DOHH2 (cell line): ENCODE results near the gene TBX6.

Source experiments
- H3F3A ChIP-seq: fragments of 200-600 bp; sonication (generic), shearing (Covaris generic); 2 replicates; pipeline ENCODE4 v1.6.0; 2016; ENCODE audit warnings: antibody characterized with exemption, mild to moderate bottlenecking; ENCODE audit not compliant: control insufficient read depth, insufficient read depth
- H3K27ac ChIP-seq: fragments of 200-600 bp; sonication (generic); 2 replicates; pipeline ENCODE4 v1.5.1; 2014; ENCODE audit warnings: low read depth, mild to moderate bottlenecking, low read length, moderate library complexity
- H3K27me3 ChIP-seq: fragments of 200-600 bp; sonication (generic); 2 replicates; pipeline ENCODE4 v1.6.1; 2014; ENCODE audit warnings: mild to moderate bottlenecking, low read length, mixed read lengths; ENCODE audit not compliant: control insufficient read depth
- H3K36me3 ChIP-seq: fragments of 200-600 bp; sonication (generic); 2 replicates; pipeline ENCODE4 v1.6.1; 2014; ENCODE audit warnings: mild to moderate bottlenecking, low read length, moderate library complexity, mixed read lengths; ENCODE audit not compliant: control insufficient read depth
- H3K4me1 ChIP-seq: fragments of 200-600 bp; sonication (generic); 2 replicates; pipeline ENCODE4 v1.6.1; 2014; ENCODE audit warnings: mild to moderate bottlenecking, low read length, mixed read lengths; ENCODE audit not compliant: control insufficient read depth
- H3K4me2 ChIP-seq: fragments of 200-600 bp; sonication (generic); 2 replicates; pipeline ENCODE4 v1.6.0; 2014; ENCODE audit warnings: mild to moderate bottlenecking, low read length, moderate library complexity
- H3K4me3 ChIP-seq: fragments of 200-600 bp; sonication (generic); 2 replicates; pipeline ENCODE4 v1.5.1; 2014; ENCODE audit warnings: mild to moderate bottlenecking, low read length, mixed read lengths
- H3K79me2 ChIP-seq: fragments of 200-600 bp; sonication (generic); 2 replicates; pipeline ENCODE4 v1.6.1; 2014; ENCODE audit warnings: mild to moderate bottlenecking, low read length, mixed read lengths; ENCODE audit not compliant: control insufficient read depth
- H3K9me2 ChIP-seq: fragments of 200-600 bp; sonication (generic); replicated peaks from 2 replicates; pipeline ENCODE4 v1.6.1; 2014; ENCODE audit warnings: mild to moderate bottlenecking, low read length, mixed read lengths; ENCODE audit not compliant: control insufficient read depth
- H3K9me3 ChIP-seq: fragments of 200-600 bp; sonication (generic); 2 replicates; pipeline ENCODE4 v1.6.1; 2014; ENCODE audit warnings: antibody characterized with exemption, low read length, mixed read lengths; ENCODE audit not compliant: control insufficient read depth, insufficient read depth
- H4K20me1 ChIP-seq: fragments of 200-600 bp; sonication (generic); 2 replicates; pipeline ENCODE4 v1.6.0; 2014; ENCODE audit warnings: low read depth, mild to moderate bottlenecking, antibody characterized with exemption, low read length, moderate library complexity; ENCODE audit not compliant: control insufficient read depth, insufficient read depth
- EZH2phosphoT487 ChIP-seq: fragments of 200-600 bp; sonication (generic); IDR thresholded peaks from 2 replicates; pipeline ENCODE4 v1.6.1; 2017; ENCODE audit warnings: borderline replicate concordance, mild to moderate bottlenecking, antibody characterized with exemption, low read length, moderate library complexity, mixed read lengths
- TF ChIP-seq, protein P1 (sequence below): fragments of 200-600 bp; sonication (generic); IDR thresholded peaks from one replicate; pipeline ENCODE4 v1.5.1; 2014; ENCODE audit warnings: antibody characterized with exemption, mild to moderate bottlenecking, low read depth, low read length; ENCODE audit not compliant: poor library complexity, severe bottlenecking

The TBX6 gene

DNA sequence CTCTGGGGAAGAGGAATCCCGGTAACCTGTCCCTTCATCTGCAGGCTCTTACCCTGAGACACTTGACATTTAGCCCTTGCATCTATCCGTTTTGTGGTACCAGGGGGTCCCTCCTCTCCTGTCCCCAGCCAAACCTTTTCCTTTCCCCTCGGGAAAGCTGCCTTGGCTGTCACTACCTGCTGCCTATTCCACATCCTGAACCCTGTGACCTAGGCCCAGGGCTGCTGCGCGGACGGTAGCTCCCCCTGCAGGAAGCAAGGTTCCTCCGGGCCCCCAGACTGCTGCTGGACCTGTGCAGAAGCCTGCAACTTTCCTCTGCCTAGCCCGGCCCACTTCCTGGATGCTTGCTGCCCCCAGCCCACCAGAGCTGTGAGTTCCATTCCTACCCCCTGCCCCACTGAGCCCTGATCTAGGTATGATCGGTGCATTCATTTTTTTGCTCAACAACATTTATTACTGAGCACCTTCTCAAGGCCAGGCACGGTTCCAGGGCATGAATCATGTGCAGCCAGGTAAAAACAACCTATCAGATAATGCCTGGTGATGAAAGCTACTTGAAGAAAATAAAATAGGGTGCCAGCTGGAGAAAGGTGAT lies 36.7 kb downstream of the TBX6 start:
- TF ChIP-seq, protein P1, sequence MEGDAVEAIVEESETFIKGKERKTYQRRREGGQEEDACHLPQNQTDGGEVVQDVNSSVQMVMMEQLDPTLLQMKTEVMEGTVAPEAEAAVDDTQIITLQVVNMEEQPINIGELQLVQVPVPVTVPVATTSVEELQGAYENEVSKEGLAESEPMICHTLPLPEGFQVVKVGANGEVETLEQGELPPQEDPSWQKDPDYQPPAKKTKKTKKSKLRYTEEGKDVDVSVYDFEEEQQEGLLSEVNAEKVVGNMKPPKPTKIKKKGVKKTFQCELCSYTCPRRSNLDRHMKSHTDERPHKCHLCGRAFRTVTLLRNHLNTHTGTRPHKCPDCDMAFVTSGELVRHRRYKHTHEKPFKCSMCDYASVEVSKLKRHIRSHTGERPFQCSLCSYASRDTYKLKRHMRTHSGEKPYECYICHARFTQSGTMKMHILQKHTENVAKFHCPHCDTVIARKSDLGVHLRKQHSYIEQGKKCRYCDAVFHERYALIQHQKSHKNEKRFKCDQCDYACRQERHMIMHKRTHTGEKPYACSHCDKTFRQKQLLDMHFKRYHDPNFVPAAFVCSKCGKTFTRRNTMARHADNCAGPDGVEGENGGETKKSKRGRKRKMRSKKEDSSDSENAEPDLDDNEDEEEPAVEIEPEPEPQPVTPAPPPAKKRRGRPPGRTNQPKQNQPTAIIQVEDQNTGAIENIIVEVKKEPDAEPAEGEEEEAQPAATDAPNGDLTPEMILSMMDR: peak; percentile 90
- TF ChIP-seq EZH2phosphoT487: no peak
- Histone ChIP-seq H3K27me3 (no peaks in the 10 kb centered on the region), H3K4me3 (peak overlapping the region; percentile 20; the same call in 1 of the 2 replicates), H3K4me2 (peak overlapping the region; percentile 51), H3K36me3 (peaks cover 6% of the 10 kb centered on the region; the same call in 1 of the 2 replicates), H3K4me1 (peaks cover 28% of the 10 kb centered on the region), H3K27ac (no peak overlapping the region), H3K79me2 (peaks cover 15% of the 10 kb centered on the region), H3K9me3 (no peaks in the 10 kb centered on the region), H4K20me1 (no peaks in the 10 kb centered on the region), H3K9me2 (no peaks in the 10 kb centered on the region), H3F3A (no peaks in the 10 kb centered on the region; the same call in 1 of the 2 replicates)

- Histone ChIP-seq H3K4me3 (peak overlapping the region; percentile 20; the same call in 1 of the 2 replicates), H3K4me1 (peaks cover 28% of the 10 kb centered on the region), H3K4me2 (peak overlapping the region; percentile 51), H3K27ac (no peak overlapping the region), H3K27me3 (no peaks in the 10 kb centered on the region), H3K9me3 (no peaks in the 10 kb centered on the region), H4K20me1 (no peaks in the 10 kb centered on the region), H3K9me2 (no peaks in the 10 kb centered on the region), H3K79me2 (peaks cover 15% of the 10 kb centered on the region), H3F3A (no peaks in the 10 kb centered on the region; the same call in 1 of the 2 replicates), H3K36me3 (peaks cover 6% of the 10 kb centered on the region; the same call in 1 of the 2 replicates)
- TF ChIP-seq EZH2phosphoT487: no peak
- TF ChIP-seq, protein P1: no peak
Measured at GRCh38 chr16:30054451-30054850, 37.3 kb downstream of the TBX6 start.

DNA sequence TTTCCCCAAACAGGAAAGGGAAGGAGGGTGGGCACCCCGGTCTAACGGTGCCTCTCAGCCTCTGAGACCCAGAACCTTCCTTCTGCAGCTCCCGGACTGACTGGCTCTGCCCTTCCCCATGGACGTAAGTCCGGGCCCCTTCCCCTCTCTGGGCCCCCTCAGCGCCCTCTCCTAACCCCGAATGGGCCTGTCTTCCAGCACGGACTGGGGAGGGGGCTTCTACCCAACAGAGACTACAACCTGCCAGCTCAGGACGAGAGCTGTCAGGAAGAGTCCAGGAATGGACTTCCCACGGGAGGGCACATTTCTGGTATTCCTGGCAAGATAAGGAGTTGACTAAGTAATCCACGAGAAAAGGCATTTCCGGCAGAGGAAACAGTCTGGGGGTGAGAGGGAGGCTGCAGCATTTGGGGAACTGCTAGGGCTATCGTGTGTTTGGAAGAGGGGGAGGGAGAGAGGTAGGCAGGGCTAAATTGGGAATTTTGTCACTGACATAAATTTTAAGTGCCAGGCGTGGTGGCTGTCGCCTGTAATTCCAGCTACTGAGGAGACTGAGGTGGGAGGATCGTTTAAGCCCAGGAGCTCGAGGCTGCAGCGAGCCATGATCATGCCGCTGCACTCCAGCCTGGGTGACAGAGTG lies 38.2 kb downstream of the TBX6 start:
- Histone ChIP-seq H4K20me1 (no peaks in the 10 kb centered on the region), H3K4me2 (peak overlapping the region; percentile 78), H3K79me2 (peaks cover 15% of the 10 kb centered on the region), H3K36me3 (peaks cover 6% of the 10 kb centered on the region; the same call in 1 of the 2 replicates), H3K4me1 (peaks cover 28% of the 10 kb centered on the region), H3F3A (peaks cover 3% of the 10 kb centered on the region; the same call in 1 of the 2 replicates), H3K27ac (peak overlapping the region; percentile 71), H3K9me2 (no peaks in the 10 kb centered on the region), H3K9me3 (no peaks in the 10 kb centered on the region), H3K27me3 (no peaks in the 10 kb centered on the region), H3K4me3 (peak overlapping the region; percentile 97)
- TF ChIP-seq, protein P1: no peak
- no peak for TF ChIP-seq EZH2phosphoT487
